HG03039 (cell line): ENCODE measurements around the gene CYP2R1.

Experiments
- ATAC-seq: cut with Tn5 transposase; IDR thresholded peaks from one replicate; pipeline ENCODE4 v1.9.1; 2021; ENCODE audit warnings: mild to moderate bottlenecking, moderate library complexity; ENCODE audit not compliant: unreplicated experiment

Gene CYP2R1

GRCh38 chr11:14835496-14836492 lies 56.2 kb downstream of the CYP2R1 start:
- ATAC-seq: no peak
